ENCODE data around the gene SNX33.
"Not testable (repeated sequence)": the region's sequence is repeated elsewhere in the genome, so short reads cannot be mapped to it uniquely, and the experiment has no call there.

The SNX33 gene

DNA sequence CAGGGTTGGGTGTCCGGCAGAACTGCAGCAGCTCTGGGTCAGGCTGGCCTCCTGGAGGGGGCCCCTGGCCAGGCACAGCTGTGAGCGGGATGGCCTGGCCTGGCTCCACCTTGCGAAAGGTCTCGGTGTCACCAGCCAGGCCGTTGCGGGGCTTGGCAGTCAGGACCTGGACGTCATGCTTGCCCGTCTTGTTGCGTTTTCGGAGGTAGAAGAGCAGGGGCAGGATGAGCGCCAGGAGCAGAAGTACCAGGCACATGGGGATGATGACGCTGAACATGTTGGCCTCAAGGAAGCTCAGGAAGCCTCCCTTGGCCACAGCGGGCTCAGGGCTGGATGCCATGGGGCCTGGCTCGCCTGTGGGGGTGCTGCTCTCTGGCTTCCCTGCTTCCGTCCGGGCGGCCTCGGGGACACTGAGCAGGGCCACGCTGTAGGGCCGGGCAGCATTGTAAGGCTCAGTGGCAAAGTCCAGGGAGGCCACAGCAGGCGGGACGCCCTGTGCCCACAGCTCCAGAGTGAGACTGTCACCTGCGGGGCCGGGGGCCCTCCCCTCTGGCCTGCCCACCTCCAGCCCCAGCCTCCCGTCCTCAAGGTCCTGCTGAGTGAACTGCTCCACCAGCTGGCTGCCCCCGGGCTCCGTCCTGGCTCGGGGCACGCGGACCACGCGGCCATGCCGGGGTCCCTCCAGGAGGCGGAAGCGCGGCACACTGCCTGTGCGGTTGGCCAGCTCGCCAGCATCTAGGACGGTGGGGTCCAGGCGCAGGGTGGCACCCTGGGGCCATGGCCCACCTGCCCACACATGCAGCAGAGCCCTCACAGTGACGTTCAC lies 28.1 kb downstream of the SNX33 start:
- no peak overlapping the region for H3K27ac ChIP-seq (ENCODE audit: insufficient read depth, low read depth, low read length, poor library complexity, severe bottlenecking)
- WGBS, 2 experiments, result 94 to 95% methylated on average over 41 of the region's 41 CpGs
- H3K36me3 ChIP-seq (ENCODE audit: control insufficient read depth, insufficient read depth, low read length), result no peaks in the 10 kb centered on the region
- no peaks in the 10 kb centered on the region for H3K27me3 ChIP-seq (ENCODE audit: control insufficient read depth, insufficient read depth, low read length, poor library complexity, severe bottlenecking)
- peaks cover 41% of the 10 kb centered on the region for H3K4me1 ChIP-seq (ENCODE audit: control insufficient read depth, insufficient read depth, low read length)
- no peak overlapping the region for H3K4me3 ChIP-seq (ENCODE audit: insufficient read depth, low read depth, low read length)
- H3K9me3 ChIP-seq (ENCODE audit: control insufficient read depth, low read length), result no peaks in the 10 kb centered on the region

DNA sequence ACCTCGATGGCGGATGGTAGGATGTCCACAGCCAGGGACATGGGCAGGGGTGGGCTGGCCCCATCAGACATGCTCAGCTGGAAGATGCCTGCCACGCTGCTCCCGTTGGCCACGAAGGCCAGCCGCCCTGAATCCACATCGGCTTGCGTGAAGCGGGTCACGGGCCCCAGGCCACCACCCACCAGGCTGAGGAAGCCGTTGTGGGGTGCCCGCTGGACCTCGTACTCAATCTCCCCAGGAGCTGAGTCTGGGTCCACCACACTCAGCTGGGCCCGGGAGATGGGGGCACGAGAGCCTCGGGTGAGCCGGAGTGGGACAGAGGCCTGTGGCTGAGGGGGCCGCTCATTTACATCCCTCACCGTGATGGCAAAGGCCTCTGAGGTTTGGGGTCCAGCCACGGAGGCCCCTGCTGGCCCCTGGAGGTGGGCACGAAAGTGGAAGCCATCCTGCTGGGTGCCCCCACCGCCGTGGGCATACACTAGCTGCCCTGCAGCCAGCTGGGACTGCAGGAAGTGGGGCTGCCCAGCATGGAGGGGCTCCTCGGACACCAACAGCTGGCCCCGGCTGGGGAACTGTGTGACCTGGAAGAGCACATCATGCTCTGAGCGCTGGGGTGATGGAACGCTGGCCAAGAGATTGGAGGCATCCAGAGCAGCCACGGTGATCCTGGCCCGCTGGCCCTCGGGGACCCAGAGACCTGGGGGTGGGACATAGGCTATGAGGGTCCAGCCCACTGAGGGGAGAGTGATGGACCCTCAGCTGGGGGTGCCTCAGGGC lies 29.2 kb downstream of the SNX33 start:
- 95 to 96% methylated on average over 30 of the region's 30 CpGs for WGBS, 2 experiments

DNA sequence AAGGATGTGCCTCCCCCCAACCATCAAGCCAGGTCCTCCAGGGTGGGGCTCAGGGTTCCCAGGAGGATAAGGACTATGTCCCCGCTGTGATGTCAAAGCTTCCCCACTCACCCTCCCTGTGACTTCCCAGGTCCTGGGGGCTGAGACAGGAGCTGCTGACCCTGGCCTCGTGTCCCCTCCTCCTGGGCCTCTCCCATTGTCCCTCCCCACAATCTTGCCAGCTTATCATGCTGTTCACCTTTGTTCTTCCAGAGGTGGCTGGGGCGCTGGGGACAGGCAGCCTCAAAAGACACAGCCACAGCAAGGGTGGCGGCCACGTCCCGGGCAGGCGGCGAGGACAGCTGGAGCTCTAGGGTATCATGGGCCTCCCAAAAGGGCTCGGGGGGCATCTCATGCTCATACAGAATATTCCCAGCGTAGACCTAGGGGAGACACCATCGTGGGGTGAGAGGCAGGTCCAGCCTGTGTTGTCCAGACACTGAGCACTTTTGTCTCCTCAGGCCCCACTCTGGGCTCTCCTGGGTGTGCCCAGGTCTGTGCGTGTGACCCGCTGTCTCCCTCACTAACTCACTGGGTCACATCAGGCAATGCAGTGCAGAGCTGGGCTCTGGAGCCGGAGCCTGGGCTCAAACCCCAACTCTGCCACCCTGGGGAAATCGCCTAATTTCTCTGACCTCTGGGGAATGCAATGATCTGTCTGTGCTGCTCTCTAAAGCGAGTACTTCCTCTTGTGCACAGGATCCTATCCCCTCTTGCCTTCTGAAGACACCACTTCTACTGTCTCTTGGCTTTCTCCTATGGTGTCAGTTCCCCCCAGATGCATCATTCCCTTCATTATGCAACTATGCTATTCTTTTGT lies 30.0 kb downstream of the SNX33 start:
- H3K4me1 ChIP-seq (ENCODE audit: control insufficient read depth, insufficient read depth, low read length), result peaks cover 34% of the 10 kb centered on the region
- H3K36me3 ChIP-seq (ENCODE audit: control insufficient read depth, insufficient read depth, low read length), result no peaks in the 10 kb centered on the region
- 74 to 76% methylated on average over 16 of the region's 16 CpGs for WGBS, 2 experiments
- no peaks in the 10 kb centered on the region for H3K27me3 ChIP-seq (ENCODE audit: control insufficient read depth, insufficient read depth, low read length, poor library complexity, severe bottlenecking)
- H3K9me3 ChIP-seq (ENCODE audit: control insufficient read depth, low read length), result no peaks in the 10 kb centered on the region
- H3K27ac ChIP-seq (ENCODE audit: insufficient read depth, low read depth, low read length, poor library complexity, severe bottlenecking), result no peak overlapping the region
- H3K4me3 ChIP-seq (ENCODE audit: insufficient read depth, low read depth, low read length), result no peak overlapping the region

More for the DNA sequence above, 29.2 kb downstream of the SNX33 start:
- H3K27me3 ChIP-seq (ENCODE audit: control insufficient read depth, insufficient read depth, low read length, poor library complexity, severe bottlenecking), result no peaks in the 10 kb centered on the region
- no peaks in the 10 kb centered on the region for H3K9me3 ChIP-seq (ENCODE audit: control insufficient read depth, low read length)
- H3K4me3 ChIP-seq (ENCODE audit: insufficient read depth, low read depth, low read length), result no peak overlapping the region
- H3K27ac ChIP-seq (ENCODE audit: insufficient read depth, low read depth, low read length, poor library complexity, severe bottlenecking), result no peak overlapping the region
- no peaks in the 10 kb centered on the region for H3K36me3 ChIP-seq (ENCODE audit: control insufficient read depth, insufficient read depth, low read length)
- peaks cover 41% of the 10 kb centered on the region for H3K4me1 ChIP-seq (ENCODE audit: control insufficient read depth, insufficient read depth, low read length)

DNA sequence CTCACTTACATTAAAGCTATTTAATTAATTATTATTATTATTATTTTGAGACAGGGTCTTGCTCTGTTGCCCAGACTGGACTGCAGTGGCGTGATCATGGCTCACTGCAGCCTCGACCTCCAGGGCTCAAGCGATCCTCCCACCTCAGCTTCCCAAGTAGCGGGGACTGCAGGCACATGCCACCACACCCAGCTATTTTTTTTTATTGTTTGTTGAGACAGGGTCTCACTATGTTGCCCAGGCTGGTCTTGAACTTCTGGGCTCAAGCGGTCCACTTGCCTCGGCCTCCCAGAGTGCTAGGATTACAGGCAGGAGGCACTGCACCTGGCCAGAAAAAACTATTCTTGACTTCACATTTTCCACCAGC lies 30.6 kb downstream of the SNX33 start:
- H3K4me3 ChIP-seq (ENCODE audit: insufficient read depth, low read depth, low read length); H3K27me3 ChIP-seq (ENCODE audit: control insufficient read depth, insufficient read depth, low read length, poor library complexity, severe bottlenecking); H3K36me3 ChIP-seq (ENCODE audit: control insufficient read depth, insufficient read depth, low read length); H3K27ac ChIP-seq (ENCODE audit: insufficient read depth, low read depth, low read length, poor library complexity, severe bottlenecking); H3K9me3 ChIP-seq (ENCODE audit: control insufficient read depth, low read length): not testable (repeated sequence)
- H3K4me1 ChIP-seq (ENCODE audit: control insufficient read depth, insufficient read depth, low read length), result peaks cover 28% of the 10 kb centered on the region
- 91 to 95% methylated on average over 6 of the region's 6 CpGs for WGBS, 2 experiments

DNA sequence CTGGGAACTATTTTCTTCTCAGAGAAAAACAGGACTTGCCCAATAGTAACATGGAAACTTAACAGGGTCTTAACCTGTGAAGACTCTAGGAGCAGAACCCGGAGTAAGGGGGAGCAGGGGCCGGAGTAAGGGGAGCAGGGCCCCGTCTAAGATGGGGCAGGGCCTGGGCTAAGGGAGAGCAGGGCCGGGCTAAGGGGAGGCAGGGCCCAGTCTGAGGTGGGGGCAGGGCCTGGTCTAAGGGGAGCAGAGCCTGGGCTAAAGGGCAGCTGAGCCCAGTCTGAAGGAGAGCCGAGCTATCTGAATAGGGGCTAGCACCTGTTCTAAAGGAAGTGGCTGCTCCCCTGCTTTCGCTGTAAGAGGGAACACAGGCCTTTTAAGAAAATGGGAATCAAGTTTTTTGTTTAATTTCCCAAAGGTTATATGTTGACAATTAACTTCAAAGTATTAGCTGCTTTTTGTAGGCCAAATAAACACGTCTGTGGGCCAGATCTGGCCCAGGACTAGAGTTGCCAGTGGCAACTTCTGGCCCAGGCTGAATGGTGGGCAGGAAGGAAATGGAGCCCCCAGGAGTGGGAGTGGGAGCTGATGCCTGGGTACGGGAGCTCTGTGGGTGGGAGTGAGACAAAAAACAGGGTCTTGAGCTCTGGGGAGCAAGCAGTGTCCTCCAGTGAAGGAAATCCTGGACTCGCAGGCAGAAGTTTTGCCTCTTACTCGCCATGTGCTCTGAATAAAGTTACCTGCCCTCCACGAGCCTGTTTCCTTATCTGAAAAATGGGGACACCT lies 32.5 kb downstream of the SNX33 start:
- peaks cover 20% of the 10 kb centered on the region for H3K4me1 ChIP-seq (ENCODE audit: control insufficient read depth, insufficient read depth, low read length)
- 75 to 78% methylated on average over 11 of the region's 11 CpGs for WGBS, 2 experiments
- H3K9me3 ChIP-seq (ENCODE audit: control insufficient read depth, low read length), result no peaks in the 10 kb centered on the region
- H3K4me3 ChIP-seq (ENCODE audit: insufficient read depth, low read depth, low read length), result no peak overlapping the region
- H3K27me3 ChIP-seq (ENCODE audit: control insufficient read depth, insufficient read depth, low read length, poor library complexity, severe bottlenecking), result no peaks in the 10 kb centered on the region
- no peak overlapping the region for H3K27ac ChIP-seq (ENCODE audit: insufficient read depth, low read depth, low read length, poor library complexity, severe bottlenecking)
- H3K36me3 ChIP-seq (ENCODE audit: control insufficient read depth, insufficient read depth, low read length), result no peaks in the 10 kb centered on the region

DNA sequence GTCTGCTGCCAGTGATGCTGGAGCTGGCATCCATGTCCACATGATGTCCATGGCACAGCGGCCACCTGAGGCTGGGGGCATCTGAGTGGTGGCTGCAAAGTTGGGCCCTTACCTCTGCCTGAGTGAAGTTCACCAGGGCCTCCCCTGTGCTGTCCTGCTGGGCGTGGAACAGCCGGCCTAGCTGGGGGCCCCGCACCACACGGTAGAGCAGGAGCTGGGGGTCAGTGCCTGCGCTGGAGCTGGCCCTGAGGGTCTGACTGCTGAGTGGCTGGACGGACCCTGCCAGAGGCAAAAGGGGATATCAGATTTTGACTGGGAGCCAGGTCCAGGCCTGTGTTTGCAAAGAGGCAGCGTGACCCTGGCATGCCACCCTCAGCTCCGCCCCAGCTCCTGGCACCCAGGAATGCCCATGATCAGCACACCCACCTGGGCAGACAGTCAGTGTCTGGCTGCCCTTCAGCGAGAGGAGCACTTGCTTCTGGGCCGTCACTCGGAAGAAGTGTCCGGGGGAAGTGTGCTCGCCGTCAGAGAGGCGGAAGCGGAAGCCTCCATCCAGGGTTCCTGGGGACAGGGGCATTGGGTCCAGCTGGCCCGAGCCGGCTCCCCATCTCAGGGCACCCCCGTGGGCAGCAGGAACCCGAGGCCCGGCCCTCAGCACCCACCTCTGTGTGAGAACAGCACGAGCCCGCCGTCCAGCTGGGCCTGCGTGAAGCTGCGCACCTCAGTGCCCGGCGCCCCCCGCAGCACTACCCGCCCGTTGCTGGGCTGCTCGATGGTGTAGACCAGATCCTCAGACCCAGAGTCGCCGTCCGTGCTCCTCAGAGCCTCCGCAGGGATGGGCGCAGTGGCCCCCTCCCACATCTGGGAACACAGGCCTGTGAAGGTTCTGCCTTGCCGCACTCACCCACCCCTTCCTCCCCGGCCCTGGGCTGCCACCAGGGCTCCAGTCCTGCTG lies 34.7 kb downstream of the SNX33 start:
- 93 to 94% methylated on average over 40 of the region's 40 CpGs for WGBS, 2 experiments
- no peaks in the 10 kb centered on the region for H3K27me3 ChIP-seq (ENCODE audit: control insufficient read depth, insufficient read depth, low read length, poor library complexity, severe bottlenecking)
- no peaks in the 10 kb centered on the region for H3K9me3 ChIP-seq (ENCODE audit: control insufficient read depth, low read length)
- no peaks in the 10 kb centered on the region for H3K36me3 ChIP-seq (ENCODE audit: control insufficient read depth, insufficient read depth, low read length)
- H3K4me3 ChIP-seq (ENCODE audit: insufficient read depth, low read depth, low read length), result no peak overlapping the region
- no peak overlapping the region for H3K27ac ChIP-seq (ENCODE audit: insufficient read depth, low read depth, low read length, poor library complexity, severe bottlenecking)
- peaks cover 13% of the 10 kb centered on the region for H3K4me1 ChIP-seq (ENCODE audit: control insufficient read depth, insufficient read depth, low read length)

DNA sequence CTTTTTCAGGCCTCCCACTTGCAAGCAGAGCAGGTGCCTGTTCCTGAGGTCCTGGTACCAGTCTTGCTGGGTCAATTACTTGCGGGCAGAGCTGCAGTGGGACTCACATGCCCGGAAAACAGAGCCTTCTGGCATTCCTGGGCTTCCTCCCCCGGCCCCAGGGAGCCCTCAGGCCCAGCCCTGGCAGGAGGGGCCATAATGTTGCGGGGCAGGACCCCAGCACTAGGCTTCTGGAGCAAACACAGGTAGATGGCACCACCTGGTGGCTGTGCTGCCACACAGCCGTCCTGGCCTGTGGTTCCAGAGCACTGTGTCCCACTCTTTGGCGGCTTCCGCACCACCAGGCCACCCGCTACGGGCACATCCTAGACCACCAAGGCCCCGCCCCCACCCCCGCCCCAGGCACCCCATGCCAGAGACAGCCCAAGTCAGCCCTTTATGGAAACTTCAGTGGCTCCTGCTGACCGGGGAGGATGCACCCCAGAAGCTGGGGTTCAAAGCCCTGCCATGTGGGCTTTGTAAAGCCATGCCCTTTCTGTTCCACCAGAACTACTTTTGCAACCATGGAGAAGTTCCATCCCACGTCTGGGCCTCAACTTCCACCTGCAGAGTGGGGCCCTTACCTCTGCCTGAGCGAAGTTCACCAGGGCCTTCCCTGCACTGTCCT lies 36.1 kb downstream of the SNX33 start:
- not testable (repeated sequence) for H3K36me3 ChIP-seq (ENCODE audit: control insufficient read depth, insufficient read depth, low read length); H3K27me3 ChIP-seq (ENCODE audit: control insufficient read depth, insufficient read depth, low read length, poor library complexity, severe bottlenecking); H3K27ac ChIP-seq (ENCODE audit: insufficient read depth, low read depth, low read length, poor library complexity, severe bottlenecking); H3K4me1 ChIP-seq (ENCODE audit: control insufficient read depth, insufficient read depth, low read length); H3K9me3 ChIP-seq (ENCODE audit: control insufficient read depth, low read length); H3K4me3 ChIP-seq (ENCODE audit: insufficient read depth, low read depth, low read length)
- 15 to 17% methylated on average over 14 of the region's 14 CpGs for WGBS, 2 experiments

DNA sequence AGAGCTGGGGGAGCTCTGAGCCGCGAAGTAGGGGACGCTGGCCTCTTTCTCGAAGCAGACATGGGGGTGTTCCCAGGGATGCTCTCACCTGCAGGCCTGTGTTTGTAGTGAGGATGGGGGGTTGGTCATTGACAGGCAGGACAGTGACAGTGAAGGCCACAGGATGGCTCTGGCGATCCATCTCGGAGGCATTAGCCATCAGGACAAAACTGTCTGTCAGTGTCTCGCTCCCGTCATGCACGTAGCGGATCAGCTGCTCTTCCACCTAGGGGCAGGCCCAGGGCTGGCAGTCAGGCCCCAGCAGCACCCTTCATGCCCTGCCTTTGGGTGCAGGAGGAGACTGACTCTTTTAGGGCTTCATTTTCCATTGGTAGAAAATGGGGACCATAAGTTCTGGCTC lies 36.9 kb downstream of the SNX33 start:
- H3K4me3 ChIP-seq (ENCODE audit: insufficient read depth, low read depth, low read length), result no peak overlapping the region
- 86 to 89% methylated on average over 10 of the region's 10 CpGs for WGBS, 2 experiments
- H3K9me3 ChIP-seq (ENCODE audit: control insufficient read depth, low read length), result no peaks in the 10 kb centered on the region
- no peaks in the 10 kb centered on the region for H3K36me3 ChIP-seq (ENCODE audit: control insufficient read depth, insufficient read depth, low read length)
- no peaks in the 10 kb centered on the region for H3K27me3 ChIP-seq (ENCODE audit: control insufficient read depth, insufficient read depth, low read length, poor library complexity, severe bottlenecking)
- no peak overlapping the region for H3K27ac ChIP-seq (ENCODE audit: insufficient read depth, low read depth, low read length, poor library complexity, severe bottlenecking)
- peaks cover 8% of the 10 kb centered on the region for H3K4me1 ChIP-seq (ENCODE audit: control insufficient read depth, insufficient read depth, low read length)
